ENCODE data around the gene BRD4.

Gene BRD4

GRCh38 chr19:15283141-15283883 is 49.0 kb downstream of the BRD4 start:
- Histone ChIP-seq H3K27me3 (ENCODE audit: control insufficient read depth, insufficient read depth, low read length, poor library complexity, severe bottlenecking) (no peaks in the 10 kb centered on the region), H3K36me3 (ENCODE audit: control insufficient read depth, insufficient read depth, low read length) (no peaks in the 10 kb centered on the region), H3K4me3 (ENCODE audit: insufficient read depth, low read depth, low read length) (no peak overlapping the region), H3K27ac (ENCODE audit: insufficient read depth, low read depth, low read length, poor library complexity, severe bottlenecking) (no peak overlapping the region), H3K4me1 (ENCODE audit: control insufficient read depth, insufficient read depth, low read length) (peaks cover 41% of the 10 kb centered on the region), H3K9me3 (ENCODE audit: control insufficient read depth, low read length) (no peaks in the 10 kb centered on the region)
- WGBS, 2 experiments: 91 to 92% methylated on average over 10 of the region's 10 CpGs

- Histone ChIP-seq H3K4me1 (ENCODE audit: control insufficient read depth, insufficient read depth, low read length) (peaks cover 41% of the 10 kb centered on the region), H3K27me3 (ENCODE audit: control insufficient read depth, insufficient read depth, low read length, poor library complexity, severe bottlenecking) (no peaks in the 10 kb centered on the region), H3K9me3 (ENCODE audit: control insufficient read depth, low read length) (no peaks in the 10 kb centered on the region), H3K4me3 (ENCODE audit: insufficient read depth, low read depth, low read length) (no peak overlapping the region), H3K27ac (ENCODE audit: insufficient read depth, low read depth, low read length, poor library complexity, severe bottlenecking) (no peak overlapping the region), H3K36me3 (ENCODE audit: control insufficient read depth, insufficient read depth, low read length) (no peaks in the 10 kb centered on the region)
- WGBS, 2 experiments: 83 to 95% methylated on average over 1 of the region's 1 CpG
Measured at GRCh38 chr19:15282311-15282705, 50.0 kb downstream of the BRD4 start.

GRCh38 chr19:15280915-15281683 is 51.2 kb downstream of the BRD4 start:
- no peak overlapping the region for H3K4me3 ChIP-seq (ENCODE audit: insufficient read depth, low read depth, low read length)
- 73 to 81% methylated on average over 12 of the region's 12 CpGs for WGBS, 2 experiments
- H3K27ac ChIP-seq (ENCODE audit: insufficient read depth, low read depth, low read length, poor library complexity, severe bottlenecking): peak overlapping the region; percentile 57
- H3K36me3 ChIP-seq (ENCODE audit: control insufficient read depth, insufficient read depth, low read length): no peaks in the 10 kb centered on the region
- peaks cover 43% of the 10 kb centered on the region for H3K4me1 ChIP-seq (ENCODE audit: control insufficient read depth, insufficient read depth, low read length)
- no peaks in the 10 kb centered on the region for H3K27me3 ChIP-seq (ENCODE audit: control insufficient read depth, insufficient read depth, low read length, poor library complexity, severe bottlenecking)
- no peaks in the 10 kb centered on the region for H3K9me3 ChIP-seq (ENCODE audit: control insufficient read depth, low read length)

GRCh38 chr19:15280048-15280725 is 52.2 kb downstream of the BRD4 start:
- H3K4me3 ChIP-seq (ENCODE audit: insufficient read depth, low read depth, low read length): no peak overlapping the region
- H3K4me1 ChIP-seq (ENCODE audit: control insufficient read depth, insufficient read depth, low read length): peaks cover 39% of the 10 kb centered on the region

GRCh38 chr19:15279326-15279904 is 52.9 kb downstream of the BRD4 start:
- WGBS, 2 experiments: 90 to 94% methylated on average over 4 of the region's 4 CpGs
- peaks cover 35% of the 10 kb centered on the region for H3K4me1 ChIP-seq (ENCODE audit: control insufficient read depth, insufficient read depth, low read length)

More at GRCh38 chr19:15280048-15280725, 52.2 kb downstream of the BRD4 start:
- Histone ChIP-seq H3K36me3 (ENCODE audit: control insufficient read depth, insufficient read depth, low read length) (no peaks in the 10 kb centered on the region), H3K27me3 (ENCODE audit: control insufficient read depth, insufficient read depth, low read length, poor library complexity, severe bottlenecking) (no peaks in the 10 kb centered on the region), H3K9me3 (ENCODE audit: control insufficient read depth, low read length) (no peaks in the 10 kb centered on the region), H3K27ac (ENCODE audit: insufficient read depth, low read depth, low read length, poor library complexity, severe bottlenecking) (peak overlapping the region; percentile 67)
- WGBS, 2 experiments: 90 to 94% methylated on average over 6 of the region's 6 CpGs

GRCh38 chr19:15276620-15277215 is 55.6 kb downstream of the BRD4 start:
- Histone ChIP-seq H3K36me3 (ENCODE audit: control insufficient read depth, insufficient read depth, low read length) (peaks cover 10% of the 10 kb centered on the region), H3K27me3 (ENCODE audit: control insufficient read depth, insufficient read depth, low read length, poor library complexity, severe bottlenecking) (no peaks in the 10 kb centered on the region), H3K4me3 (ENCODE audit: insufficient read depth, low read depth, low read length) (no peak overlapping the region), H3K9me3 (ENCODE audit: control insufficient read depth, low read length) (no peaks in the 10 kb centered on the region), H3K4me1 (ENCODE audit: control insufficient read depth, insufficient read depth, low read length) (peaks cover 25% of the 10 kb centered on the region), H3K27ac (ENCODE audit: insufficient read depth, low read depth, low read length, poor library complexity, severe bottlenecking) (no peak overlapping the region)
- WGBS, 2 experiments: 93 to 94% methylated on average over 11 of the region's 11 CpGs

More at GRCh38 chr19:15279326-15279904, 52.9 kb downstream of the BRD4 start:
- no peak overlapping the region for H3K4me3 ChIP-seq (ENCODE audit: insufficient read depth, low read depth, low read length)
- H3K27ac ChIP-seq (ENCODE audit: insufficient read depth, low read depth, low read length, poor library complexity, severe bottlenecking): peak overlapping the region; percentile 67
- no peaks in the 10 kb centered on the region for H3K9me3 ChIP-seq (ENCODE audit: control insufficient read depth, low read length)
- H3K36me3 ChIP-seq (ENCODE audit: control insufficient read depth, insufficient read depth, low read length): no peaks in the 10 kb centered on the region
- no peaks in the 10 kb centered on the region for H3K27me3 ChIP-seq (ENCODE audit: control insufficient read depth, insufficient read depth, low read length, poor library complexity, severe bottlenecking)

- Histone ChIP-seq H3K36me3 (ENCODE audit: control insufficient read depth, insufficient read depth, low read length) (peaks cover 22% of the 10 kb centered on the region), H3K4me3 (ENCODE audit: insufficient read depth, low read depth, low read length) (no peak overlapping the region)
- 94 to 95% methylated on average over 4 of the region's 4 CpGs for WGBS, 2 experiments
Measured at GRCh38 chr19:15274477-15274876, 57.9 kb downstream of the BRD4 start.

GRCh38 chr19:15269806-15270205 is 62.5 kb downstream of the BRD4 start:
- Histone ChIP-seq H3K27me3 (ENCODE audit: control insufficient read depth, insufficient read depth, low read length, poor library complexity, severe bottlenecking) (no peaks in the 10 kb centered on the region), H3K9me3 (ENCODE audit: control insufficient read depth, low read length) (no peaks in the 10 kb centered on the region), H3K4me3 (ENCODE audit: insufficient read depth, low read depth, low read length) (no peak overlapping the region), H3K4me1 (ENCODE audit: control insufficient read depth, insufficient read depth, low read length) (no peaks in the 10 kb centered on the region), H3K36me3 (ENCODE audit: control insufficient read depth, insufficient read depth, low read length) (peaks cover 45% of the 10 kb centered on the region), H3K27ac (ENCODE audit: insufficient read depth, low read depth, low read length, poor library complexity, severe bottlenecking) (no peak overlapping the region)
- 92 to 96% methylated on average over 6 of the region's 6 CpGs for WGBS, 2 experiments

More at GRCh38 chr19:15274477-15274876, 57.9 kb downstream of the BRD4 start:
- Histone ChIP-seq H3K9me3 (ENCODE audit: control insufficient read depth, low read length) (no peaks in the 10 kb centered on the region), H3K4me1 (ENCODE audit: control insufficient read depth, insufficient read depth, low read length) (peaks cover 8% of the 10 kb centered on the region), H3K27ac (ENCODE audit: insufficient read depth, low read depth, low read length, poor library complexity, severe bottlenecking) (no peak overlapping the region), H3K27me3 (ENCODE audit: control insufficient read depth, insufficient read depth, low read length, poor library complexity, severe bottlenecking) (no peaks in the 10 kb centered on the region)

GRCh38 chr19:15268928-15269253 is 63.4 kb downstream of the BRD4 start:
- WGBS, 2 experiments: 94 to 98% methylated on average over 5 of the region's 5 CpGs
- Histone ChIP-seq H3K27me3 (ENCODE audit: control insufficient read depth, insufficient read depth, low read length, poor library complexity, severe bottlenecking) (no peaks in the 10 kb centered on the region), H3K36me3 (ENCODE audit: control insufficient read depth, insufficient read depth, low read length) (peaks cover 54% of the 10 kb centered on the region)

More at GRCh38 chr19:15268928-15269253, 63.4 kb downstream of the BRD4 start:
- H3K9me3 ChIP-seq (ENCODE audit: control insufficient read depth, low read length): no peaks in the 10 kb centered on the region
- H3K27ac ChIP-seq (ENCODE audit: insufficient read depth, low read depth, low read length, poor library complexity, severe bottlenecking): no peak overlapping the region
- no peak overlapping the region for H3K4me3 ChIP-seq (ENCODE audit: insufficient read depth, low read depth, low read length)
- H3K4me1 ChIP-seq (ENCODE audit: control insufficient read depth, insufficient read depth, low read length): no peaks in the 10 kb centered on the region
